Skeletal muscle tissue (tissue), 1 donor: Measurements from ENCODE around the gene PRSS56. TPM values are rescaled to one million over a fixed set of nuclear protein-coding genes. Genes with fewer than 3 reads are reported as not detected.

Source experiments
- total RNA-seq: library from RNA; depleted of rRNA; stranded (reverse); fragments of >200 nt; gene quantifications from one replicate; pipeline ENCODE4 v1.2.3, GENCODE V29; 2014

PRSS56 gene
- total RNA-seq, 1 donor from 2014 or later: 1.0 TPM

Other genes starting within 250 kb of the PRSS56 start
- gene ALPP, start 141.6 kb upstream of the PRSS56 start, total RNA-seq: not detected
- not detected for gene ALPG, start 113.5 kb upstream of the PRSS56 start, total RNA-seq
- not detected for gene ALPI, start 64.2 kb upstream of the PRSS56 start, total RNA-seq
- gene ECEL1, start 32.6 kb upstream of the PRSS56 start, total RNA-seq: 1.0 TPM
- 32.9 TPM for gene CHRND, start 5.8 kb downstream of the PRSS56 start, total RNA-seq
- 35.5 TPM for gene CHRNG, start 19.3 kb downstream of the PRSS56 start, total RNA-seq
- gene TIGD1, start 30.2 kb downstream of the PRSS56 start, total RNA-seq: 3.7 TPM
- 204 TPM for gene EIF4E2, start 30.3 kb downstream of the PRSS56 start, total RNA-seq
- 2.1 TPM for gene EFHD1, start 113.2 kb downstream of the PRSS56 start, total RNA-seq
- gene GIGYF2, start 176.9 kb downstream of the PRSS56 start, total RNA-seq: 74.1 TPM